ACHN (cell line): ENCODE results near the gene SMR3B.

ENCODE experiments used
- DNase-seq: peaks from one replicate; pipeline ENCODE4 v3.0.0-alpha.2; 2015
- in situ Hi-C: cut with HindIII; loops from 2 replicates; pipeline ENCODE4 v1.10.0; 2017; ENCODE audit warnings: low sequenced_read_pairs, low pct_ligation_motif_present, low pct_unique_long_range_greater_than_20kb

Gene SMR3B

GRCh38 chr4:70382691-70383181 lies at the start of gene SMR3B:
TSS of gene SMR3B (plus strand) at chr4:70383131. CDS start at chr4:70384511, 1,380 bp downstream.
- no peak for DNase-seq
- in situ Hi-C loops: no loop called here

- DNase-seq: no peak
- in situ Hi-C loops: no loop called here
These were observed 48.2 kb upstream of the SMR3B start, which contains the start of gene CABS1 for GRCh38 chr4:70334681-70335080. TSS of gene CABS1 (plus strand) at chr4:70334981. CDS start at chr4:70335040, 59 bp downstream.

GRCh38 chr4:70336043-70336442 lies 46.9 kb upstream of the SMR3B start:
- no peak for DNase-seq
- in situ Hi-C loops: no loop called here

- no peak for DNase-seq
- in situ Hi-C loops: no loop called here
These were observed 45.0 kb upstream of the SMR3B start for GRCh38 chr4:70337886-70338420.

- DNase-seq: no peak
- in situ Hi-C loops: no loop called here
These were observed 26.7 kb upstream of the SMR3B start for GRCh38 chr4:70356185-70356584.

- in situ Hi-C loops: no loop called here
These were observed 23.7 kb upstream of the SMR3B start for GRCh38 chr4:70359115-70359661.

GRCh38 chr4:70360460-70360859 lies 22.5 kb upstream of the SMR3B start, which contains the start of gene SMR3A:
TSS of gene SMR3A (plus strand) at chr4:70360760. CDS start at chr4:70362116, 1,356 bp downstream.
- in situ Hi-C loops: no loop called here
- no peak for DNase-seq

More at GRCh38 chr4:70359115-70359661, 23.7 kb upstream of the SMR3B start:
- DNase-seq: no peak

- in situ Hi-C loops: no loop called here
- DNase-seq: no peak
These were observed 18.9 kb upstream of the SMR3B start for GRCh38 chr4:70364002-70364401.

GRCh38 chr4:70365479-70365878 lies 17.5 kb upstream of the SMR3B start:
- in situ Hi-C loops: no loop called here
- no peak for DNase-seq

GRCh38 chr4:70367813-70368212 lies 15.1 kb upstream of the SMR3B start:
- in situ Hi-C loops: no loop called here
- no peak for DNase-seq

- DNase-seq: no peak
- in situ Hi-C loops: no loop called here
These were observed 10.9 kb upstream of the SMR3B start for GRCh38 chr4:70371987-70372386.

GRCh38 chr4:70372760-70373159 lies 10.2 kb upstream of the SMR3B start:
- in situ Hi-C loops: no loop called here
- DNase-seq: no peak

- DNase-seq: no peak
- in situ Hi-C loops: no loop called here
These were observed 2.4 kb upstream of the SMR3B start for GRCh38 chr4:70380578-70380977.

GRCh38 chr4:70392057-70392776 lies 9.3 kb downstream of the SMR3B start:
- in situ Hi-C loops: no loop called here
- DNase-seq: no peak

GRCh38 chr4:70397580-70397979 lies 14.6 kb downstream of the SMR3B start, which contains the start of gene OPRPN:
TSS of gene OPRPN (plus strand) at chr4:70397940. CDS start at chr4:70399286, 1,346 bp downstream.
- in situ Hi-C loops: no loop called here
- DNase-seq: no peak

- in situ Hi-C loops: no loop called here
These were observed 16.4 kb downstream of the SMR3B start for GRCh38 chr4:70399319-70399718.

GRCh38 chr4:70402762-70403161 lies 19.8 kb downstream of the SMR3B start:
- no peak for DNase-seq
- in situ Hi-C loops: no loop called here

More at GRCh38 chr4:70399319-70399718, 16.4 kb downstream of the SMR3B start:
- no peak for DNase-seq

GRCh38 chr4:70405765-70406164 lies 22.8 kb downstream of the SMR3B start:
- in situ Hi-C loops: no loop called here
- no peak for DNase-seq

- no peak for DNase-seq
- in situ Hi-C loops: no loop called here
These were observed 42.4 kb downstream of the SMR3B start for GRCh38 chr4:70425306-70425705.
